ENCODE data around the gene KREMEN1. TPM values are rescaled to one million over a fixed set of nuclear protein-coding genes. Genes with fewer than 3 reads are reported as not detected.

KREMEN1 gene
- total RNA-seq, 2 donors from 2014 or later = 39.7 to 44.7 TPM

DNA sequence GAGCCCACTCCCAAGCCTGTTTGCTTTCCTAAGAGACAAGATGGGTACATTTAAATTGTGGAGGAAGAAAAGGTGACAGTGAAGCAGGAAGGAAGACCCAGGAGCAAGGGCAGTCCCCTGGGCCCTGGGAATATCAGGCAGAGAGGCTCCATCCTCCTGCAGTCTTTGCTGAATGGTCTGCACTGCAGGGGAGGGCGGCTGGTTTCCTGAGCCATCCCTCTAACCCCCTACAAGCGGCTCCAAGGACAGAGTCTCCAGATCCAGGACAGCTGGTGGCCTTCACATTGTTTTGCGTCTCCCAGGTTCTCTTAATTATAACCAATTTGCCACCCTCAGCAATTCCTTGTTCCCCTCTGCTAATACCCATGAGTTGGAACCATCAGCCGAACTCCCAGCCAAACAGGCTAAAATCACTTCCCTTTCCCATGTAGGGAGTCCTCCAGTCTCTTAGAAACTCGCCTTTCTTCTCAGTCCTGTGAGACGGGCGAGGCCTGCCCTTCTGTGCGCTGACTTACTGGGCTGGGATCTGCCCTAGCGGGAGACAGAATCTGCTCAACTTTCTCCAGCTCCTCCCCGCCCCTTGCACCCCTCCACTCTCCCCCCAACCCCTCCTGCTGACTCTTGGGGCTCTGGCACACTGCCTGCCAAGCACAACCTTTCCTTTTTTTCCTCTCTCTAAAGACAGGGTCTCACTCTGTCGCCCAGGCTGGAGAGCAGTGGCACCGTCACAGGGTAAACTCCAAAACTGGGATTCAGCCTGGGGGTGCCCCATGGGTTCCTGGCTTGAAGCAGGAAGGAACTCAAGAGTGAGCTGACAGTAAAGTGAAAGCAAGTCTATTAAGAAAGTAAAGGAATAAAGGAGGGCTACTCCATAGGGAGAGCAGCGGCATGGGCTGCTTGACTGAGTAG lies 79.5 kb downstream of the KREMEN1 start:
- H3K36me3 ChIP-seq = no peaks in the 10 kb centered on the region
- TF ChIP-seq CTCF (IDR thresholded peaks at IDR 0.05) = no peak
- peaks cover 0 to 22% of the 10 kb centered on the region in 2 donors for H3K4me1 ChIP-seq
- H3K4me3 ChIP-seq = no peak overlapping the region
- H3K9me3 ChIP-seq = no peaks in the 10 kb centered on the region
- DNase-seq (ENCODE audit: low spot score) = peak; percentile 64
- H3K27me3 ChIP-seq = no peaks in the 10 kb centered on the region
- peak overlapping the region; percentile 61 to 62 for H3K27ac ChIP-seq

GRCh38 chr22:29152954-29153719 lies 80.3 kb downstream of the KREMEN1 start:
- Histone ChIP-seq H3K27me3 (no peaks in the 10 kb centered on the region), H3K4me1 (peaks cover 0 to 22% of the 10 kb centered on the region in 2 donors), H3K4me3 (no peak overlapping the region), H3K36me3 (no peaks in the 10 kb centered on the region), H3K27ac (peak overlapping the region; percentile 61 to 62), H3K9me3 (no peaks in the 10 kb centered on the region)
- no peak for DNase-seq (ENCODE audit: low spot score)
- no peak for TF ChIP-seq CTCF (IDR thresholded peaks at IDR 0.05)

- Histone ChIP-seq H3K9me3 (no peaks in the 10 kb centered on the region), H3K27me3 (no peaks in the 10 kb centered on the region), H3K36me3 (no peaks in the 10 kb centered on the region), H3K27ac (peak overlapping the region in 1 of 2 donors; percentile 26), H3K4me3 (peak overlapping the region in 1 of 2 donors; percentile 35), H3K4me1 (peaks cover 0 to 20% of the 10 kb centered on the region in 2 donors)
- peak; percentile 82 for DNase-seq (ENCODE audit: low spot score)
- TF ChIP-seq CTCF (IDR thresholded peaks at IDR 0.05) = peak; percentile 89 to 97
These were observed 81.7 kb downstream of the KREMEN1 start for GRCh38 chr22:29154364-29155048.

DNA sequence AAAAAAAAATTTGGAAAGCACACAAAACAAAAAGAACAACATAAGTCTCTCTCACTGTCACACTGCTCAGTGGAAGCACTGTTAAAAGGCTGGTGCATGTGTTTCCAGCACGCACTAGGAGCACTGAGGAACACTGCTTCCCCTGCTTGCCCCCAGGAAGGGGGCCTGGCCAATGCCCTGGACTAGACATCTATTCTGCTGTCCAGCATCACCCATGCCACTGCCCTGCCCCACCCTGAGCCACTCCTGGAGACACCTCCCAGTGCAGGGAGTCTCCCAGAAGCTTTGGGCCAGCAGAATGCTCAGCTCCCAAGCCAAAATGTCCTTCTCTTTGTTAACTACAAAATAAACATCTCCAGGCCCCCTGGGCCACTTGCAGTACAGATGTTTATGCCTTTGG lies 83.1 kb downstream of the KREMEN1 start:
- no peak for DNase-seq (ENCODE audit: low spot score)
- H3K4me3 ChIP-seq = no peak overlapping the region
- peaks cover 0 to 13% of the 10 kb centered on the region in 2 donors for H3K4me1 ChIP-seq
- no peaks in the 10 kb centered on the region for H3K36me3 ChIP-seq
- no peak overlapping the region for H3K27ac ChIP-seq
- H3K9me3 ChIP-seq = no peaks in the 10 kb centered on the region
- no peaks in the 10 kb centered on the region for H3K27me3 ChIP-seq
- TF ChIP-seq CTCF (IDR thresholded peaks at IDR 0.05) = no peak

DNA sequence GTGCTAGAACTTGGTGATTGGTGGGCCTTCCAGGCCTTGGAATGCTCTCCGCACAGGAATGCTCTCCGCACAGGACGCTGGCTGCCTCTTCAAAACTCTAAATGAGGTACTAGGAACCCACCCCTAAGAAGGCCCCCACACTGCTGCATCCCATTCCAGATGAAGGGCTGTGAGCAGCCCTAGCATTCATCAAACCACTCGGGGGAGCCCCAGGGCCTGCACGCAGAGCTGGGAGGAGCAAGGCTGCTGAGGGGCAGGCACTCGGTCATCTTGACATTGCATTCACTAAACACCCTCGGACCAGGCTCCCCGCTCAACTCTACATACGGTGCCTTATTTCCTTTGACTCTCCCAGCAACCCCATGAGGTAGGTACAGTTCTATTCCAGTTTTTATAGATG lies 83.7 kb downstream of the KREMEN1 start:
- no peaks in the 10 kb centered on the region for H3K9me3 ChIP-seq
- no peak overlapping the region for H3K27ac ChIP-seq
- H3K4me1 ChIP-seq = peaks cover 0 to 13% of the 10 kb centered on the region in 2 donors
- no peak for TF ChIP-seq CTCF (IDR thresholded peaks at IDR 0.05)
- DNase-seq (ENCODE audit: low spot score) = no peak
- no peaks in the 10 kb centered on the region for H3K27me3 ChIP-seq
- H3K4me3 ChIP-seq = no peak overlapping the region
- H3K36me3 ChIP-seq = no peaks in the 10 kb centered on the region

Measured in right atrium auricular region (tissue), 2 donors.